Thyroid gland (tissue), 4 donors: ENCODE data around the gene CPA2.

Experiments used
- CTCF ChIP-seq, 6 experiments: fragments of 200-600 bp in 3 of 6; fragments of 450-650 bp in 3 of 6; sonication (generic) in 3 of 6; IDR thresholded peaks; one replicate each; pipeline ENCODE4 v1.5.1; 2016 to 2019; ENCODE audit warnings: antibody characterized with exemption in 6 of 6, mild to moderate bottlenecking in 2 of 6, inconsistent platforms in 1 of 6, moderate library complexity in 1 of 6
- POLR2A ChIP-seq, 2 donors: fragments of 450-650 bp; IDR thresholded peaks; one replicate each; pipeline ENCODE4 v1.6.1; 2017; ENCODE audit warnings: antibody characterized with exemption in 2 of 2, mild to moderate bottlenecking in 2 of 2, moderate library complexity in 1 of 2

GRCh38 chr7:130279286-130279685, 12.6 kb downstream of the CPA2 start:
- TF ChIP-seq CTCF (IDR thresholded peaks at IDR 0.05) (no peak), POLR2A (IDR thresholded peaks at IDR 0.05) (no peak)
